GM12878 (cell line): ENCODE results near the gene PADI4. TPM values are rescaled to one million over a fixed set of nuclear protein-coding genes. Genes with fewer than 3 reads are reported as not detected.

Experiments
- ATAC-seq: fragments of 200-7000 bp; cut with Tn5 transposase; 3 replicates; pipeline ENCODE4 v1.9.1; 2020; ENCODE audit warnings: mild to moderate bottlenecking, moderate library complexity
- BruUV-seq: library from RNA; stranded (reverse); fragments of 400-500 nt; replicated peaks from 2 replicates; lab custom pipeline; 2021; lab: Mats Ljungman, UMichigan
- CTCF ChIA-PET: fragments of 300-600 bp; sonication (Branson Sonifier 250); formaldehyde crosslinking; extraction: SDS; loops from one replicate; lab custom pipeline; 2021; ENCODE audit warnings: inconsistent platforms; lab: Yijun Ruan, JAX
- POLR2A ChIA-PET: fragments of 350-600 bp; formaldehyde crosslinking; extraction: SDS; loops from one replicate; lab custom pipeline; 2021; ENCODE audit warnings: inconsistent platforms; lab: Charles Lee
- RAD21 ChIA-PET: fragments of 300-600 bp; sonication (Branson Sonifier 250); formaldehyde crosslinking; loops from one replicate; lab custom pipeline; 2023; ENCODE audit warnings: antibody characterized with exemption; ENCODE audit not compliant: unreplicated experiment; lab: Charles Lee
- SMC1A ChIA-PET: fragments of 300-600 bp; sonication (Branson Sonifier 250); formaldehyde crosslinking; loops from one replicate; lab custom pipeline; 2023; ENCODE audit not compliant: unreplicated experiment, uncharacterized antibody; lab: Charles Lee
- DNase-seq: peaks from one replicate; pipeline ENCODE4 v3.0.0-alpha.2; 2011; ENCODE audit warnings: low read depth, low spot score
- FAIRE-seq: peaks from 3 replicates; lab custom pipeline; 2011; peaks lifted over from hg19 to GRCh38; lab: Jason Lieb, UNC
- H2AFZ ChIP-seq: 2 replicates; pipeline ENCODE4 v1.6.0; 2011; ENCODE audit warnings: low read depth, low read length, control low read depth; ENCODE audit not compliant: control insufficient read depth
- H3K27ac ChIP-seq: 2 replicates; pipeline ENCODE4 v1.5.1; 2011; ENCODE audit warnings: control low read depth; ENCODE audit not compliant: control insufficient read depth, insufficient read depth
- H3K27me3 ChIP-seq, 2 experiments: replicated peaks in 1 of 2; 2 replicates each; pipeline versions ENCODE4 v1.6.0 to v1.6.1; 2011; ENCODE audit warnings: low read length in 1 of 2; ENCODE audit not compliant: control insufficient read depth in 2 of 2, insufficient read depth in 2 of 2
- H3K36me3 ChIP-seq, 2 experiments: 2 replicates each; pipeline ENCODE4 v1.5.1; 2011; ENCODE audit warnings: low read length in 1 of 2; ENCODE audit not compliant: control insufficient read depth in 2 of 2, insufficient read depth in 2 of 2
- H3K4me1 ChIP-seq: 2 replicates; pipeline ENCODE4 v1.6.1; 2011; ENCODE audit warnings: mild to moderate bottlenecking, low read length, moderate library complexity, mixed read lengths; ENCODE audit not compliant: control insufficient read depth, insufficient read depth
- H3K4me2 ChIP-seq: 2 replicates; pipeline ENCODE4 v1.6.0; 2011; ENCODE audit warnings: control low read depth; ENCODE audit not compliant: control insufficient read depth, insufficient read depth
- H3K4me3 ChIP-seq: fragments of 200-600 bp; sonication (generic); 2 replicates; pipeline ENCODE4 v1.5.1; 2016
- H3K79me2 ChIP-seq: 2 replicates; pipeline ENCODE4 v1.6.0; 2011; ENCODE audit warnings: low read length; ENCODE audit not compliant: control insufficient read depth, insufficient read depth
- H3K9ac ChIP-seq: 2 replicates; pipeline ENCODE4 v1.8.0; 2011; ENCODE audit warnings: low read length, control low read depth, mixed read lengths; ENCODE audit not compliant: control insufficient read depth, insufficient read depth
- H3K9me3 ChIP-seq: replicated peaks from 3 replicates; pipeline ENCODE4 v1.5.1; 2011; ENCODE audit warnings: mild to moderate bottlenecking, low read length; ENCODE audit not compliant: control insufficient read depth, insufficient read depth
- H4K20me1 ChIP-seq: 2 replicates; pipeline ENCODE4 v1.6.0; 2011; ENCODE audit not compliant: control insufficient read depth, insufficient read depth
- HDAC6 ChIP-seq: fragments of 200-600 bp; sonication (generic); IDR thresholded peaks from one replicate; pipeline ENCODE4 v1.8.0; 2017; ENCODE audit warnings: antibody characterized with exemption; ENCODE audit not compliant: unreplicated experiment
- HDGF ChIP-seq: fragments of 450-650 bp; IDR thresholded peaks from 2 replicates; pipeline ENCODE4 v1.6.1; 2016; ENCODE audit warnings: antibody characterized with exemption
- HSF1 ChIP-seq: fragments of 150-350 bp; IDR thresholded peaks from 2 replicates; pipeline ENCODE4 v1.6.1; 2014; ENCODE audit warnings: mild to moderate bottlenecking, low read depth, low read length
- IKZF1 ChIP-seq: fragments of 450-650 bp; conservative IDR thresholded peaks from 2 replicates; pipeline ENCODE4 v1.6.1; 2017; ENCODE audit warnings: antibody characterized with exemption, mild to moderate bottlenecking
- MYC ChIP-seq: IDR thresholded peaks from 2 replicates; pipeline ENCODE4 v1.6.1; 2011; ENCODE audit warnings: mild to moderate bottlenecking, low read length, moderate library complexity, inconsistent platforms; ENCODE audit not compliant: insufficient read depth, insufficient replicate concordance, insufficient read length, severe bottlenecking
- NFXL1 ChIP-seq: fragments of 450-650 bp; IDR thresholded peaks from 2 replicates; pipeline ENCODE4 v1.6.1; 2017; ENCODE audit warnings: antibody characterized with exemption, mild to moderate bottlenecking, borderline replicate concordance
- NR2F1 ChIP-seq: fragments of 450-650 bp; conservative IDR thresholded peaks from 2 replicates; pipeline ENCODE4 v1.6.1; 2017; ENCODE audit warnings: mild to moderate bottlenecking
- POLR2AphosphoS2 ChIP-seq: IDR thresholded peaks from 2 replicates; pipeline ENCODE4 v1.6.1; 2011; ENCODE audit warnings: low read depth, mild to moderate bottlenecking, low read length, improper control_type of control experiment, moderate library complexity
- RAD51 ChIP-seq: fragments of 450-650 bp; IDR thresholded peaks from 2 replicates; pipeline ENCODE4 v1.6.1; 2016; ENCODE audit warnings: moderate library complexity, mild to moderate bottlenecking, inconsistent platforms
- RFX5 ChIP-seq: IDR thresholded peaks from 2 replicates; pipeline ENCODE4 v1.6.1; 2011; ENCODE audit warnings: low read depth, low read length, improper control_type of control experiment
- SMC3 ChIP-seq: IDR thresholded peaks from 2 replicates; pipeline ENCODE4 v1.6.1; 2011; ENCODE audit warnings: low read length, improper control_type of control experiment, borderline replicate concordance
- SREBF2 ChIP-seq: IDR thresholded peaks from 2 replicates; pipeline ENCODE4 v1.6.1; 2012; ENCODE audit warnings: mild to moderate bottlenecking, low read length
- SUPT20H ChIP-seq: IDR thresholded peaks from 2 replicates; pipeline ENCODE4 v1.6.1; 2011; ENCODE audit warnings: low read depth, mild to moderate bottlenecking, low read length, moderate library complexity, borderline replicate concordance; ENCODE audit not compliant: control insufficient read depth
- WGBS: methylation state at CpG from one replicate; pipeline ENCODE4 v1.1.6; 2016; ENCODE audit warnings: low lambda C conversion rate; ENCODE audit not compliant: insufficient replicate concordance, insufficient coverage; ENCODE audit errors: missing lambda C conversion rate; 5-methylcytosine and 5-hydroxymethylcytosine counted together
- in situ Hi-C: fragments of 300-500 bp; cut with MboI; formaldehyde crosslinking; loops from 9 replicates; pipeline ENCODE4 v1.14.3; 2018; ENCODE audit warnings: mixed read lengths
- intact Hi-C: fragments of 100-400 bp; cut with micrococcal nuclease; formaldehyde crosslinking; loops from one replicate; pipeline ENCODE4 v1.14.2; 2022; ENCODE audit not compliant: unreplicated experiment
- polyA plus RNA-seq, 11 experiments: library from polyadenylated mRNA; depleted of rRNA in 4 of 11; unstranded in 6 of 11; stranded (reverse) in 5 of 11; fragments of >200 nt; fragmentation: Nextera tagmentation in 4 of 11; fragmentation: Illumina TruSeq in 1 of 11; extraction: Ambion mirVana in 4 of 11; extraction: Trizol in 1 of 11; gene quantifications; 1 replicate in 1 of 11; 2 replicates in 10 of 11; pipeline versions ENCODE4 v1.2.1 to v1.2.3, GENCODE V29; 2011 to 2016; ENCODE audit warnings: inconsistent platforms in 2 of 11, missing spikeins in 2 of 11, low read depth in 1 of 11
- total RNA-seq, 4 experiments: library from RNA; depleted of rRNA in 3 of 4; stranded (reverse); fragments of >200 nt in 3 of 4; fragmentation: Illumina TruSeq in 1 of 4; extraction: Trizol in 1 of 4; gene quantifications; 2 replicates each; pipeline versions ENCODE4 v1.2.1 to v1.2.3, GENCODE V29; 2013 to 2021
- TF ChIP-seq, protein P1 (sequence below): fragments of 450-650 bp; formaldehyde crosslinking; IDR thresholded peaks from 2 replicates; pipeline ENCODE4 v1.5.0; 2022; ENCODE audit warnings: mild to moderate bottlenecking, missing genetic modification characterization
- TF ChIP-seq, protein P2 (sequence below): fragments of 450-650 bp; IDR thresholded peaks from 2 replicates; pipeline ENCODE4 v1.6.1; 2017; ENCODE audit warnings: antibody characterized with exemption, mild to moderate bottlenecking, moderate library complexity

PADI4 gene
- total and polyA plus RNA-seq, 10 of the 15 experiments (the other 5 are each of a cell fraction or from before 2014, with no cell fraction given), result 0.08 to 0.47 (median 0.15) TPM; not detected in 3

- TF ChIP-seq, protein P1, sequence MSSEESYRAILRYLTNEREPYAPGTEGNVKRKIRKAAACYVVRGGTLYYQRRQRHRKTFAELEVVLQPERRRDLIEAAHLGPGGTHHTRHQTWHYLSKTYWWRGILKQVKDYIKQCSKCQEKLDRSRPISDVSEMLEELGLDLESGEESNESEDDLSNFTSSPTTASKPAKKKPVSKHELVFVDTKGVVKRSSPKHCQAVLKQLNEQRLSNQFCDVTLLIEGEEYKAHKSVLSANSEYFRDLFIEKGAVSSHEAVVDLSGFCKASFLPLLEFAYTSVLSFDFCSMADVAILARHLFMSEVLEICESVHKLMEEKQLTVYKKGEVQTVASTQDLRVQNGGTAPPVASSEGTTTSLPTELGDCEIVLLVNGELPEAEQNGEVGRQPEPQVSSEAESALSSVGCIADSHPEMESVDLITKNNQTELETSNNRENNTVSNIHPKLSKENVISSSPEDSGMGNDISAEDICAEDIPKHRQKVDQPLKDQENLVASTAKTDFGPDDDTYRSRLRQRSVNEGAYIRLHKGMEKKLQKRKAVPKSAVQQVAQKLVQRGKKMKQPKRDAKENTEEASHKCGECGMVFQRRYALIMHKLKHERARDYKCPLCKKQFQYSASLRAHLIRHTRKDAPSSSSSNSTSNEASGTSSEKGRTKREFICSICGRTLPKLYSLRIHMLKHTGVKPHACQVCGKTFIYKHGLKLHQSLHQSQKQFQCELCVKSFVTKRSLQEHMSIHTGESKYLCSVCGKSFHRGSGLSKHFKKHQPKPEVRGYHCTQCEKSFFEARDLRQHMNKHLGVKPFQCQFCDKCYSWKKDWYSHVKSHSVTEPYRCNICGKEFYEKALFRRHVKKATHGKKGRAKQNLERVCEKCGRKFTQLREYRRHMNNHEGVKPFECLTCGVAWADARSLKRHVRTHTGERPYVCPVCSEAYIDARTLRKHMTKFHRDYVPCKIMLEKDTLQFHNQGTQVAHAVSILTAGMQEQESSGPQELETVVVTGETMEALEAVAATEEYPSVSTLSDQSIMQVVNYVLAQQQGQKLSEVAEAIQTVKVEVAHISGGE (CRISPR knock-in tag), result no peak
- TF ChIP-seq NR2F1, result no peak
- no peak for TF ChIP-seq RFX5
- no peak for TF ChIP-seq NFXL1
- no peak for TF ChIP-seq HDGF
- no peak for TF ChIP-seq SMC3
- TF ChIP-seq MYC, result no peak
- TF ChIP-seq RAD51, result no peak
These were observed 67.7 kb downstream of the PADI4 start (continued) for GRCh38 chr1:17375651-17376050.

DNA sequence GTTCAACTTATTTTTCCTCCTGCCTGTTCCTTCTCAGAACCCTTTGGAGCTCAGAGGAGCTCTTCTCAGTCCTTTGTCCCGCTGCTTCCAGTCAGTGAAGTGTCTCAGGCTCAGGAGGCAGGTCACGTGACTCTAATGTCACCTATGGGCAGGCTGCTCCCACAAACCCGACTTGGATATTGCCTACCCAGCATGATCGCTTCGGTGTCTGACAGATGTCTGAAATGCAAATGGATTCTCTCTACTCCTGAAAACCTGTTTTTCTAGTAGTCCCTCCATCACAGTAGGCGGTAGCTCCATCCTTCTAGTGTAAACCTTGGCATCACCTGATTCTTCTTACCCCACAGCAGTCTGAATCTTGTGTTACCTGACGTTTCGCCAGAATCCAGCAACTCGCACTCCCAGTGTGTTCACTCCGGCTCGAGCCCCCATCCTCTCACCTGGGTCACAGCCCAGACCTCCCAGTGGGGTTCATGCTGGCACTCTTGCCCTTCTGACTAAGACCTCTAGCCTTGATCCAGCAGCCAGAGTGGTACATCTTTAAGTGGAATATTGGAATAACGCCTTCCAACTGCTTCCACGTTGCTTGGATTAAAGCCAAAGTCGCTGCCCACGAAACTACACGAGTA lies 69.4 kb downstream of the PADI4 start:
- WGBS, result 27% methylated on average over 16 of the region's 16 CpGs
- DNase-seq (no peak), FAIRE-seq (no peak), ATAC-seq (no peak)
- BruUV-seq, result no TSS peak
- Histone ChIP-seq H3K9ac (no peak overlapping the region), H3K79me2 (no peaks in the 10 kb centered on the region), H3K4me2 (no peak overlapping the region), H2AFZ (no peak overlapping the region), H3K27me3 (peaks cover 7% of the 10 kb centered on the region in 2 experiments; a peak in 3 of 4 replicates), H4K20me1 (no peaks in the 10 kb centered on the region), H3K27ac (no peak overlapping the region), H3K9me3 (no peaks in the 10 kb centered on the region), H3K4me1 (no peaks in the 10 kb centered on the region), H3K36me3 (no peaks in the 10 kb centered on the region), H3K4me3 (no peak overlapping the region)
- SMC1A ChIA-PET, result no interaction called here
- POLR2A ChIA-PET, result no interaction called here
- CTCF ChIA-PET, result no interaction called here
- intact Hi-C loops (no loop called here), in situ Hi-C loops (no loop called here)
- RAD21 ChIA-PET, result no interaction called here
- TF ChIP-seq SREBF2 (no peak), SUPT20H (no peak), IKZF1 (no peak), HSF1 (no peak), HDAC6 (no peak), POLR2AphosphoS2 (no peak)
- TF ChIP-seq, protein P2, sequence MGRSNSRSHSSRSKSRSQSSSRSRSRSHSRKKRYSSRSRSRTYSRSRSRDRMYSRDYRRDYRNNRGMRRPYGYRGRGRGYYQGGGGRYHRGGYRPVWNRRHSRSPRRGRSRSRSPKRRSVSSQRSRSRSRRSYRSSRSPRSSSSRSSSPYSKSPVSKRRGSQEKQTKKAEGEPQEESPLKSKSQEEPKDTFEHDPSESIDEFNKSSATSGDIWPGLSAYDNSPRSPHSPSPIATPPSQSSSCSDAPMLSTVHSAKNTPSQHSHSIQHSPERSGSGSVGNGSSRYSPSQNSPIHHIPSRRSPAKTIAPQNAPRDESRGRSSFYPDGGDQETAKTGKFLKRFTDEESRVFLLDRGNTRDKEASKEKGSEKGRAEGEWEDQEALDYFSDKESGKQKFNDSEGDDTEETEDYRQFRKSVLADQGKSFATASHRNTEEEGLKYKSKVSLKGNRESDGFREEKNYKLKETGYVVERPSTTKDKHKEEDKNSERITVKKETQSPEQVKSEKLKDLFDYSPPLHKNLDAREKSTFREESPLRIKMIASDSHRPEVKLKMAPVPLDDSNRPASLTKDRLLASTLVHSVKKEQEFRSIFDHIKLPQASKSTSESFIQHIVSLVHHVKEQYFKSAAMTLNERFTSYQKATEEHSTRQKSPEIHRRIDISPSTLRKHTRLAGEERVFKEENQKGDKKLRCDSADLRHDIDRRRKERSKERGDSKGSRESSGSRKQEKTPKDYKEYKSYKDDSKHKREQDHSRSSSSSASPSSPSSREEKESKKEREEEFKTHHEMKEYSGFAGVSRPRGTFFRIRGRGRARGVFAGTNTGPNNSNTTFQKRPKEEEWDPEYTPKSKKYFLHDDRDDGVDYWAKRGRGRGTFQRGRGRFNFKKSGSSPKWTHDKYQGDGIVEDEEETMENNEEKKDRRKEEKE, result no peak
